SK-N-SH treated with all-trans-retinoic acid at 6 μM for 48 hours (cell line): ENCODE results near the gene SLC44A2.

Experiments
- ATAC-seq: fragments of 200-7000 bp; cut with Tn5 transposase; 3 replicates; pipeline ENCODE4 v1.9.1; 2020; ENCODE audit warnings: mild to moderate bottlenecking, moderate library complexity
- ARNTL ChIP-seq: fragments of 450-650 bp; formaldehyde crosslinking; IDR thresholded peaks from 2 replicates; pipeline ENCODE4 v1.5.0; 2020; ENCODE audit warnings: low read depth, mild to moderate bottlenecking, moderate library complexity, borderline replicate concordance
- BACH2 ChIP-seq: fragments of 250-450 bp; sonication (Bioruptor Pico); IDR thresholded peaks from 2 replicates; pipeline ENCODE4 v1.9.0; 2021; ENCODE audit warnings: mild to moderate bottlenecking, borderline replicate concordance
- CREB5 ChIP-seq: fragments of 250-450 bp; sonication (Bioruptor Pico); IDR thresholded peaks from 2 replicates; pipeline ENCODE4 v1.5.1; 2020; ENCODE audit warnings: low read depth, mild to moderate bottlenecking, moderate library complexity
- CSDC2 ChIP-seq: fragments of 250-450 bp; sonication (Bioruptor Pico); IDR thresholded peaks from 2 replicates; pipeline ENCODE4 v1.5.0; 2020; ENCODE audit warnings: mild to moderate bottlenecking, moderate library complexity
- CSRNP3 ChIP-seq: fragments of 250-450 bp; sonication (Bioruptor Pico); IDR thresholded peaks from 2 replicates; pipeline ENCODE4 v1.5.1; 2021; ENCODE audit warnings: mild to moderate bottlenecking, moderate library complexity
- ESRRG ChIP-seq: fragments of 250-450 bp; sonication (Bioruptor Pico); IDR thresholded peaks from 2 replicates; pipeline ENCODE4 v1.6.1; 2021; ENCODE audit warnings: mild to moderate bottlenecking
- GLIS3 ChIP-seq: fragments of 250-450 bp; sonication (Bioruptor Pico); IDR thresholded peaks from 2 replicates; pipeline ENCODE4 v1.5.0; 2020; ENCODE audit warnings: mild to moderate bottlenecking, moderate library complexity
- ISL1 ChIP-seq: fragments of 250-450 bp; sonication (Bioruptor Pico); IDR thresholded peaks from 2 replicates; pipeline ENCODE4 v2.1.2; 2022; ENCODE audit warnings: mild to moderate bottlenecking, moderate library complexity
- OSR1 ChIP-seq: fragments of 250-450 bp; sonication (Bioruptor Pico); IDR thresholded peaks from 2 replicates; pipeline ENCODE4 v1.8.0; 2022; ENCODE audit warnings: moderate library complexity, mild to moderate bottlenecking, inconsistent platforms
- PATZ1 ChIP-seq: fragments of 250-450 bp; sonication (Bioruptor Pico); IDR thresholded peaks from 2 replicates; pipeline ENCODE4 v1.8.0; 2020; ENCODE audit warnings: mild to moderate bottlenecking, moderate library complexity, borderline replicate concordance
- POU6F1 ChIP-seq: fragments of 250-450 bp; sonication (Bioruptor Pico); IDR thresholded peaks from 2 replicates; pipeline ENCODE4 v1.8.0; 2021; ENCODE audit warnings: low read depth, mild to moderate bottlenecking, moderate library complexity, borderline replicate concordance
- PPARA ChIP-seq: fragments of 250-450 bp; sonication (Bioruptor Pico); IDR thresholded peaks from 2 replicates; pipeline ENCODE4 v1.5.0; 2020; ENCODE audit warnings: mild to moderate bottlenecking, borderline replicate concordance
- RARB ChIP-seq: fragments of 250-450 bp; sonication (Bioruptor Pico); IDR thresholded peaks from 2 replicates; pipeline ENCODE4 v1.8.0; 2021; ENCODE audit warnings: mild to moderate bottlenecking, moderate library complexity
- TCF4 ChIP-seq: fragments of 250-450 bp; sonication (Bioruptor Pico); IDR thresholded peaks from 2 replicates; pipeline ENCODE4 v1.8.0; 2021; ENCODE audit warnings: mild to moderate bottlenecking, moderate library complexity, borderline replicate concordance
- TOX ChIP-seq: fragments of 250-450 bp; sonication (Bioruptor Pico); IDR thresholded peaks from 2 replicates; pipeline ENCODE4 v1.8.0; 2021; ENCODE audit warnings: mild to moderate bottlenecking, moderate library complexity, borderline replicate concordance
- ZC3H10 ChIP-seq: fragments of 250-450 bp; sonication (Bioruptor Pico); IDR thresholded peaks from 2 replicates; pipeline ENCODE4 v1.5.1; 2021; ENCODE audit warnings: mild to moderate bottlenecking, moderate library complexity
- ZFP3 ChIP-seq: fragments of 250-450 bp; sonication (Bioruptor Pico); IDR thresholded peaks from 2 replicates; pipeline ENCODE4 v1.5.0; 2020; ENCODE audit warnings: mild to moderate bottlenecking, moderate library complexity
- ZFP30 ChIP-seq: fragments of 450-650 bp; formaldehyde crosslinking; IDR thresholded peaks from 2 replicates; pipeline ENCODE4 v1.5.0; 2022; ENCODE audit warnings: mild to moderate bottlenecking, moderate library complexity
- ZNF70 ChIP-seq: fragments of 450-650 bp; formaldehyde crosslinking; IDR thresholded peaks from 2 replicates; pipeline ENCODE4 v1.5.0; 2020; ENCODE audit warnings: mild to moderate bottlenecking, moderate library complexity
- ZNF8 ChIP-seq: fragments of 450-650 bp; formaldehyde crosslinking; IDR thresholded peaks from 2 replicates; pipeline ENCODE4 v1.5.0; 2020; ENCODE audit warnings: mild to moderate bottlenecking, moderate library complexity

The SLC44A2 gene

GRCh38 chr19:10634963-10635362 is 9.6 kb downstream of the SLC44A2 start:
- no peak for TF ChIP-seq CSDC2
- no peak for TF ChIP-seq ZNF70 (CRISPR knock-in tag)
- TF ChIP-seq PPARA (CRISPR knock-in tag) = no peak
- TF ChIP-seq ZC3H10 (CRISPR knock-in tag) = no peak
- ATAC-seq = no peak

- ATAC-seq = no peak
These were observed 11.1 kb downstream of the SLC44A2 start for GRCh38 chr19:10636304-10636972.

GRCh38 chr19:10637894-10638293 is 12.5 kb downstream of the SLC44A2 start:
- no peak for ATAC-seq
- TF ChIP-seq OSR1 (CRISPR knock-in tag) (no peak), BACH2 (CRISPR knock-in tag) (no peak), CREB5 (no peak), CSRNP3 (no peak), TCF4 (no peak), ZC3H10 (CRISPR knock-in tag) (no peak), GLIS3 (no peak), RARB (CRISPR knock-in tag) (no peak), ZFP30 (CRISPR knock-in tag) (no peak), PATZ1 (no peak), ARNTL (CRISPR knock-in tag) (no peak), ISL1 (no peak), POU6F1 (CRISPR knock-in tag) (no peak), ZFP3 (CRISPR knock-in tag) (no peak)

More at GRCh38 chr19:10636304-10636972, 11.1 kb downstream of the SLC44A2 start:
- TF ChIP-seq ZNF8 (no peak), CSRNP3 (no peak), TCF4 (no peak), TOX (no peak), ZFP3 (CRISPR knock-in tag) (no peak), GLIS3 (no peak), OSR1 (CRISPR knock-in tag) (no peak), PPARA (CRISPR knock-in tag) (no peak), ZNF70 (CRISPR knock-in tag) (no peak), ZC3H10 (CRISPR knock-in tag) (no peak)

- no peak for ATAC-seq
- no peak for TF ChIP-seq GLIS3
- TF ChIP-seq ZC3H10 (CRISPR knock-in tag) = no peak
- no peak for TF ChIP-seq CSRNP3
- no peak for TF ChIP-seq ZFP3 (CRISPR knock-in tag)
- no peak for TF ChIP-seq ZFP30 (CRISPR knock-in tag)
- TF ChIP-seq ESRRG (CRISPR knock-in tag) = no peak
- no peak for TF ChIP-seq OSR1 (CRISPR knock-in tag)
- TF ChIP-seq TCF4 = no peak
- TF ChIP-seq CREB5 = no peak
- TF ChIP-seq ISL1 = no peak
- no peak for TF ChIP-seq CSDC2
- no peak for TF ChIP-seq PPARA (CRISPR knock-in tag)
- no peak for TF ChIP-seq POU6F1 (CRISPR knock-in tag)
- TF ChIP-seq ZNF70 (CRISPR knock-in tag) = no peak
These were observed 14.5 kb downstream of the SLC44A2 start for GRCh38 chr19:10639836-10640235.
